SK-N-MC (cell line): Measurements from ENCODE around the gene BMP6.

Experiments used
- DNase-seq: peaks from one replicate; pipeline ENCODE4 v3.0.0-alpha.2; 2011; ENCODE audit warnings: low read depth, low spot score
- H3K27ac ChIP-seq: fragments of 200-600 bp; sonication (generic); 2 replicates; pipeline ENCODE4 v1.5.1; 2016; ENCODE audit warnings: mixed run types
- H3K36me3 ChIP-seq: fragments of 200-600 bp; sonication (generic); 2 replicates; pipeline ENCODE4 v1.6.1; 2017; ENCODE audit warnings: antibody characterized with exemption, low read length, mixed read lengths; ENCODE audit not compliant: insufficient read depth
- H3K4me3 ChIP-seq: fragments of 200-600 bp; sonication (generic); 2 replicates; pipeline ENCODE4 v1.5.1; 2016
- H3K9ac ChIP-seq: fragments of 200-600 bp; sonication (generic); 2 replicates; pipeline ENCODE4 v1.8.0; 2017; ENCODE audit warnings: mixed run types, mixed read lengths; ENCODE audit not compliant: insufficient read length
- H3K9me3 ChIP-seq: fragments of 200-600 bp; sonication (generic); 2 replicates; pipeline ENCODE4 v1.6.1; 2017; ENCODE audit warnings: low read depth, mild to moderate bottlenecking, antibody characterized with exemption, low read length, moderate library complexity, mixed read lengths
- EZH2 ChIP-seq: fragments of 200-600 bp; sonication (generic); IDR thresholded peaks from one replicate; pipeline ENCODE4 v1.6.1; 2017; ENCODE audit warnings: antibody characterized with exemption
- FOXP2 ChIP-seq: optimal IDR thresholded peaks from 2 replicates; pipeline ENCODE3; 2011; ENCODE audit warnings: mild to moderate bottlenecking, moderate library complexity; ENCODE audit not compliant: insufficient read depth; ENCODE audit errors: extremely low read length, control extremely low read depth
- POLR2AphosphoS5 ChIP-seq: IDR thresholded peaks from 2 replicates; pipeline ENCODE4 v1.6.1; 2012; ENCODE audit warnings: mild to moderate bottlenecking, low read depth, low read length, borderline replicate concordance

BMP6 gene

DNA sequence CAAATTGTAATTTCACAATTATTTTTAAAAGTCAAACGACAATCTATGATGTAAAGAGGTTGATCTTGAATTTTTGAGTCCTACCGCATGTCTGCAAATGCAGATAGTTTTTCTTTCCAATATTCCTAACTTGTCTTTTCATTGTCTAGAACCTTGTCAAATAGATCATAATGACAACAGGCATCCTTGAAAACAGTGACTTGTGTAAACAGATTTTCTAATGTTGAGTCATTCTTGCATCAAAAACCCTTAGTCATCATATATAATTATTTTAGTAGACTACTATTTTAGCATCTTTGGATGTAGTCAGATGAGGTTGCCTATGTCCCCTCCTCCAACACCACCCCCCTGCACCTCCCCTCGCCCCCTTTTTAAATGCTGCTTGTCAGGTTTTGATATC lies 43.8 kb downstream of the BMP6 start:
- TF ChIP-seq EZH2 (no peak), FOXP2 (no peak), POLR2AphosphoS5 (no peak)
- no peaks in the 10 kb centered on the region for H3K36me3 ChIP-seq
- no peak overlapping the region for H3K4me3 ChIP-seq
- H3K9me3 ChIP-seq = no peaks in the 10 kb centered on the region
- no peak for DNase-seq
- H3K9ac ChIP-seq = no peak overlapping the region
- no peak overlapping the region for H3K27ac ChIP-seq

DNA sequence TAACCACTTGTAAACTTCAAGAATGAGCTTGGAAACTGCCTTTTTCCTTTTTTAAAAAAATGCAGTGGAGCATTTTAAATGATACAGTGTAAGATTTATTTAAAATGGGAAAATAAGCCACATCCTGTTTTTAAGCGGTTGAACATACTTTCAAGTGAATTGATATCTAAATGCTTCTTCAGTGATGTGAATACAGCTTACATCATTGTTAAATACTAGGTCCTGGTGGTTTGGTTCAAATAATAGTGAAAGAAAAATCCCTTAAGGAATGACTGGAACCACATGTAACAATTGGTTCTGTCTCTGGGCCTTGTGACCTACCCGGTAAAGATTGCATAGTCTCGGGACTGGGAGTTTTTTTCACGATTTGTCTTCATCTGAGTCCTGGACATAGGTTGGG lies 44.2 kb downstream of the BMP6 start:
- Histone ChIP-seq H3K9me3 (no peaks in the 10 kb centered on the region), H3K4me3 (no peak overlapping the region), H3K27ac (no peak overlapping the region), H3K36me3 (no peaks in the 10 kb centered on the region), H3K9ac (no peak overlapping the region)
- TF ChIP-seq EZH2 (no peak), FOXP2 (no peak), POLR2AphosphoS5 (no peak)
- peak; percentile 6 for DNase-seq

GRCh38 chr6:7770601-7771000 lies 44.7 kb downstream of the BMP6 start:
- no peak for TF ChIP-seq POLR2AphosphoS5
- no peak for TF ChIP-seq EZH2
- no peak for TF ChIP-seq FOXP2
- Histone ChIP-seq H3K36me3 (no peaks in the 10 kb centered on the region), H3K27ac (no peak overlapping the region), H3K9ac (no peak overlapping the region), H3K4me3 (no peak overlapping the region), H3K9me3 (no peaks in the 10 kb centered on the region)
- DNase-seq = no peak

- DNase-seq = no peak
- no peak overlapping the region for H3K27ac ChIP-seq
- no peak overlapping the region for H3K9ac ChIP-seq
- no peak for TF ChIP-seq POLR2AphosphoS5
- TF ChIP-seq EZH2 = no peak
- no peak for TF ChIP-seq FOXP2
- no peaks in the 10 kb centered on the region for H3K9me3 ChIP-seq
- no peaks in the 10 kb centered on the region for H3K36me3 ChIP-seq
- H3K4me3 ChIP-seq = no peak overlapping the region
Observed at GRCh38 chr6:7773322-7773721, 47.4 kb downstream of the BMP6 start.

DNA sequence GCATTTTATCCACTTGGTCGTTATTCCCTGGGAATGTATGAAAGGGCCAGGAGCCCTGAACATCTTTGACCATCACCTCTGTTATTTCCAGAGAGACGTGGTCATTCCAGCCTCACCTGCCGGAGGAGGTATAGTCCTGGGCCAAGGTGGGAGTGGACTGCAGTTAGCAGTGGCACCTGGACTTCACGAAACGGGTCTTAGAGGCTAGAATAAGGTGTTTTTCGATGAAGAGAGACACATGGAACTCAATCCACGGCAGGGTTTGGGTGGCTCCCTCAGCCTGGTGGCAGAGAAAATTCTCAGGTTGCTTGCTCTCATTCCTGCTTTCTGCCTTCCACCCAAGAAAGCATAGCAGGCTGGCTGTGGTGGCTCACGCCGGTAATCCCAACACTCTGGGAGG lies 48.0 kb downstream of the BMP6 start:
- DNase-seq = no peak
- no peaks in the 10 kb centered on the region for H3K36me3 ChIP-seq
- H3K4me3 ChIP-seq = no peak overlapping the region
- H3K9ac ChIP-seq = no peak overlapping the region
- H3K27ac ChIP-seq = no peak overlapping the region
- H3K9me3 ChIP-seq = no peaks in the 10 kb centered on the region
- TF ChIP-seq FOXP2 (no peak), POLR2AphosphoS5 (no peak), EZH2 (no peak)

- no peak overlapping the region for H3K4me3 ChIP-seq
- TF ChIP-seq EZH2 = no peak
- TF ChIP-seq FOXP2 = no peak
- no peak for TF ChIP-seq POLR2AphosphoS5
Observed at GRCh38 chr6:7776509-7776908, 50.6 kb downstream of the BMP6 start.

DNA sequence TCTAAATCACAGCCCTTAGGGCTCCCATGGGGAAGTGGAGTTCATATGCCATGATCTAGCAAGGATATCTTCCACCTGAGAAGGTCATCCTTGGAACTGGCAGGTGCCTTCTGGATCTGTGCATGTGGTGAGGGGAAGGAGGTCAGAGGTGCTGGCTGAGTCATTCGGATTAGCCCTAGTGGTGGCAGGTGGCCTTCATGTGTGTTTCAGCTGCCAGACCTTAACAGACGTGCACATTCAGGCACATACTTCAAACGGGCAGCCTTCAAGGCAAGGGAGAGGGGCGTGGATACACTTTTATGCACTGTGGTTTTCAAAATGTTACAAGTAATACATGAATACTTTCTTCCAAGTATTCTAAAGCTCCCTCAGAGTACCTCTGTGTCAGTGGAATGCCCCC lies 51.2 kb downstream of the BMP6 start:
- Histone ChIP-seq H3K27ac (no peak overlapping the region), H3K9me3 (no peaks in the 10 kb centered on the region), H3K4me3 (no peak overlapping the region), H3K9ac (no peak overlapping the region), H3K36me3 (no peaks in the 10 kb centered on the region)
- TF ChIP-seq POLR2AphosphoS5 = no peak
- TF ChIP-seq EZH2 = no peak
- TF ChIP-seq FOXP2 = no peak
- DNase-seq = no peak

More at GRCh38 chr6:7776509-7776908, 50.6 kb downstream of the BMP6 start:
- H3K36me3 ChIP-seq = no peaks in the 10 kb centered on the region
- H3K27ac ChIP-seq = no peak overlapping the region
- no peak overlapping the region for H3K9ac ChIP-seq
- no peak for DNase-seq
- H3K9me3 ChIP-seq = no peaks in the 10 kb centered on the region

DNA sequence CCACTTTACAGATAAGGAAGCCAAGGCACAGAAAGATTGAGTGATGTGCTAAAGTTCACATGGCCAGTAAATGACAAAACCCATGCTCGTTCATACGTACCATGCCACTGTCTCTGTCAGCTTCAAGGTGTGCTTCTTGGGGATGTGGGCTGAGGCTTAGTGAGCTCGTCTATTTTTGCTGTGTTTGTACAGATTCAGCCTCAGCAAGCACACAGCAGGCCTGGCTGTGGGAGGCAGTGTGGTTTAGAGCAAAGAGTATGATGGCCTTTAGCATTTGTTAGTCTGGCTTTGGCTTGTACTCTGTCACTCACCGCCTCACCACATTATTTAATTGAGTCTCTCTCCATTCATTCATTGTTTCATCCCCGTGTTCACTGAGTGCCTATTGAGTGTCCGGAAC lies 55.3 kb downstream of the BMP6 start:
- Histone ChIP-seq H3K9ac (no peak overlapping the region), H3K27ac (no peak overlapping the region), H3K4me3 (no peak overlapping the region), H3K36me3 (no peaks in the 10 kb centered on the region), H3K9me3 (no peaks in the 10 kb centered on the region)
- no peak for DNase-seq
- TF ChIP-seq EZH2 = no peak
- no peak for TF ChIP-seq FOXP2
- no peak for TF ChIP-seq POLR2AphosphoS5

DNA sequence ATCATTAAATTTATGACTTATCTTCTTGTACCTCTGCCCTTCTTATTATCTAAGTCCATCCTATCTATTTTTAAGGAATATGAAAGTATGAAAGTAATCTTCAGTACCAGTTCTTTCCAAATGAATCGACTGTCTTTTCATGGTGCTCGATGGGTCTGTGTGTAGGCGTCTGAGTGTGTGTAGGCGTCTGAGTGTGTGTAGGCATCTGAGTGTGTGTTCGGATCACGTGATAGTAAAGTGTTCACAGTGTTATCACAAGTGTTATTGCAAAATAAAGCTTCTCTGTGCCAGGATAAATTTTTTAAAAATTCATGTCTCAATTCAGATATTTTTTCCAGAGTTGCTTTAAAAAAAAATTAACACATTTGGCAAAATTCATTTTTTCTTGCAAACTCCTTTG lies 58.3 kb downstream of the BMP6 start:
- H3K4me3 ChIP-seq = no peak overlapping the region
- H3K9ac ChIP-seq = no peak overlapping the region
- no peak overlapping the region for H3K27ac ChIP-seq
- H3K9me3 ChIP-seq = no peaks in the 10 kb centered on the region
- TF ChIP-seq POLR2AphosphoS5 = no peak
- no peak for TF ChIP-seq EZH2
- TF ChIP-seq FOXP2 = no peak
- H3K36me3 ChIP-seq = no peaks in the 10 kb centered on the region
- DNase-seq = no peak
